Astrocyte (in vitro differentiated cells and primary cell): Measurements from ENCODE around the gene OPCML.

Experiments used
- CTCF ChIP-seq: IDR thresholded peaks from 2 replicates; pipeline ENCODE4 v1.5.1; 2011; ENCODE audit warnings: low read depth, mild to moderate bottlenecking, inconsistent platforms, low read length, moderate library complexity; ENCODE audit not compliant: insufficient read depth
- EZH2 ChIP-seq: IDR thresholded peaks from 2 replicates; pipeline ENCODE4 v1.6.1; 2012; ENCODE audit warnings: mild to moderate bottlenecking, low read length, inconsistent platforms; ENCODE audit not compliant: insufficient read depth

GRCh38 chr11:132471466-132471865 lies 1060.8 kb downstream of the OPCML start:
- TF ChIP-seq CTCF: no peak
- no peak for TF ChIP-seq EZH2
